GM19395 (cell line): ENCODE measurements around the gene ABCB11.

Source experiments
- ATAC-seq: cut with Tn5 transposase; IDR thresholded peaks from one replicate; pipeline ENCODE4 v1.9.1; 2021; ENCODE audit warnings: mild to moderate bottlenecking, moderate library complexity; ENCODE audit not compliant: unreplicated experiment

Gene ABCB11

DNA sequence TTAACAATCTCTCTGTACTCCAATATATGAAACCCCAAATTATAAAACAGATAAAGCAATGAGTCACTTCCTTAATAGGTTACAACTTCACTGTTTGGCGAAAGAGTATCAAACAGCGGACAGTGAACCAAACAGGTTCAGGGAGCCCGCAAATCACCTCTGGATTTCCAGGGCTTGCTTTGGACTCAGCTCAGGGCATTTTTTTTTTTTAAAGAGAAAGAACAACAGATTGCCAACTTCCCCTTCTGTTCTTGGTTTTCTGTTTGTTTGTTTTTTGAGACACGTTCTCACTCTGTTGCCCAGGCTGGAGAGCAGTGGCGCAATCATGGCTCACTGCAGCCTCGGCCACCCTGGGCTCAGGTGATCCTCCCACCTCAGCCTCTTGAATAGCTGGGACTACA is 52.7 kb downstream of the ABCB11 start:
- no peak for ATAC-seq

DNA sequence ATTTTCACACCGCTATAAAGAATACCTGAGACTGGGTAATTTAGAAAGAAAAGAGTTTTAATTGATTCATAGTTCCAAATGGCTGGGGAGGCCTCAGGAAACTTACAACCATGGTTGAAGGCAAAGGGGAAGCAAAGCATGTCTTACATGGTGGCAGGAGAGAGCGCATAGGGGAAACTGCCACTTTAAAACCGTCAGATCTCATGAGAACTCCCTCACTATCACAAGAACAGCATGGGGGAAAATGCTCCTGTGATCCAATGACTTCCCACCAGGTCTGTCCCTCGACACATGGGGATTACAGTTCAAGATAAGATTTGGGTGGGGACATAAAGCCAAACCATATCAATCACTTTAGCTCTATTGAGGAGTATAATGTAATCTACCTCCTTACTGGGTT is 53.5 kb downstream of the ABCB11 start:
- ATAC-seq: no peak

DNA sequence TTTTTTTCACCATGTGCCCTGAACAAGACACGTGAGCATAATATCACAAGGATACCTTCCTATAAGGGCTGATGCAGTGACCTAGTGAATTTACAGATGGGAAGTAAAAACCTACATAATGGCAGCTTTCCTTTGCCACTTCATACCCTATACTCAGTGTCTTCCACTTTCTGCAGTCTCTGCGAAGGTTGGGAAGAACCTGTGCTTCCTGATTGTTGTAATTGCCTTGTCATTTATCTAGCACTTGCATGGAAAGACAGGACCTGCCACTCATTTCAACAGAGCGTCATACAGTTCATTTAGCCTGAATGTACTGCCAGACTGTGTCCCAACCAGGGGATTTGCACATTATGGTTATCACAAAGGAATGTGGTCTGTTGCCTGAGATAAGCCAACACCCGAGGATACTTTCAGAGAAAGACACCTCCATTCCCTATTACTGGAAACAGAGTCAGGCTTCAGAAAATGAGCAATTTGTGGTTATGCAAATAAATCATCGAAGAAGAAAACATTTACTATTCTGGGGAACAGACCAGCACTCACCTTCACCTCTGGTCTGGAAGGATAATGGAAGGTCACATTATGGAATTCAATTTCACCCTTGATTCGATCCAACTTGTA is 55.0 kb downstream of the ABCB11 start:
- ATAC-seq: no peak

DNA sequence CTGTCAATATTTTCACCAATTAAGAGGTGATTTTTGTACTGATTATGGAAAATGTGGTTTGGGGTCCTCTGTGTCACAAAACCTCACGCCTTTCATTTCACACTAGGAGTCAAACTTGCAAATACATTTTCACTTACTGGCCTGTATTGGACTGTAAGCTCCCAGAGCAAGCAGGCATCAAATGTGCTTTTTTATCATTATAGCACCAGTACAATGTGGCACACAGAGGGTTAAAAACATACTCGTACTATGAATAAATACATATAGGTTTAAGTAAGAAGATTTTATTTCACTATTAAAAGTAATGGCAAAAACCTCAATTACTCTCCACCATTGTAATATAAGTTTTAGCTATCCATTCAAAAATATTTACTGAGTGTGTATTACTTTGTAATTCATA is 56.7 kb downstream of the ABCB11 start:
- no peak for ATAC-seq

DNA sequence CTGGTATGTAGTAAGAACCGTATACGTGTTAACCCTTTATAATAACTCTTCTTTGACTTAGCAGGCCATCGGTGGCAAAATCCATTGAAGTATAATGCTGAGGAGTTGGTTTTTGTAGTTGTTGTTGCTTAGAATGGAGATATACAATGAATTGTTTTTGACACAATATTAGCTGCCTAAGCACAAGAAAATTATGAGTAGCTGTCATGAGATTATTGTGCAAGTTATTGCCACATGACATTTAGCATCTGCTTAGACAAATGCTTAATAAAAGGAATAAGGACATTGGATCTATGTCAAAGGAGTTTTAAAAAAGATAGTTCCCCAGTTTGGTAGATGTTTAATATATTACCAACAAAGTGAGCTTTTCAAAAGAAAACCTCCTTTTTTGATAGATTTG is 59.9 kb downstream of the ABCB11 start:
- no peak for ATAC-seq

DNA sequence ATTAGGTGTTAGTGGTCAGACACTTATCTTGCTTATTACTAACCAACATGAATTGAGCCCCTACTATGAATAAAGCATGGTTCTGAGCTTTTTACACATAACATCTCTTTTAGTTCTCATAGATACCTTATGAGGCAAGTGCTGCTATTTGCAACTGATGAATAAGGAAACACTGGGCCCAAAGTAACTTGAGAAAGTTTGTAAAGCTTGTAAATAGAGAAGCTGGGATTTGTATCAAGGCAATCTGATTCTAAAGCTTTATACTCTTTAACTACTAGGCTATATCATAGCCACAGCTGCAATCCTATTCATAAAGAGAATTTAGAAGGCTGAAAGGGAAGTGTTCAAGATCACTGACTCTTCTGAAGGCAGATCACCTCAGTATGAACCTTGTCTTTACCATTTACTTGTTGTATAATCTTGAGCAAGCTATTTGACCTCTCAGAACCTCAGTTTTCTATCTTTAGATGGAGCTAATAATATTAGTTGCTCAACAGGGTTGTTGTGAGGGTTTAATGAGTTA is 60.4 kb downstream of the ABCB11 start:
- ATAC-seq: no peak

DNA sequence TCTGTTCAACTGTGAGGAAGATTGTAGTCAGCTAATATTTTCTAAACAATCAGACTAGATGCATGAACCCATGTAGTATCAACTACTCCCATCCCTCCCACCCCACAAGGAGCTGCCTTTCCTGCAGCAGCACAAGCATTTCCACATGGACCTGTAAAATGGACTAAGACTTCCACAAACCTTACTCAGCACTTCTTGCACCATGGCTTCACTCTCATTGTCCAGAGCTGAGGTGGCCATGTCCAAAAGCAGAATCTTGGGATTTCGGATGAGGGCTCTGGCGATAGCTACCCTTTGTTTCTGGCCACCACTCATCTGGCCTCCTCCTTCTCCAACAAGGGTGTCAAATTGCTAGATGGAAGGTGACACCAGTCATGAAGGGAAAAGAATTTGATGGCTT is 61.3 kb downstream of the ABCB11 start:
- ATAC-seq: no peak

DNA sequence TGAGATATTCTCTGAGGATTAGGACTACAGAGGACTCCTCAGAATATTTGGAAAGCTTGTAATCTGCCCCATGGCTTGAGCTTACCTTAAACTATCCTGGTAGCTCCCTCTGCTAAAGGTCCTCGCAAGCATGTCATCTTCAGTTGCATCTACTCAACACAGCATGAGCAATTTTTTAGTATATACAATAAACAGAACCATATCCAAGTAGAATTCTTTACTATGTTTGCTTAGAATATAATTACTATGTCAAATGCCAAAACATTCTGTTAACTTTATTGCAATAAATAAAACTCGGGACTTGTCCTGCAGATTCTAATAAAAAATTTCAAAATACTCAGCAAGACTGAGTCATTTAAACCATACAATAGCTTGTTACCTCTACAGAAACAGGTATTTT is 62.8 kb downstream of the ABCB11 start:
- ATAC-seq: no peak

DNA sequence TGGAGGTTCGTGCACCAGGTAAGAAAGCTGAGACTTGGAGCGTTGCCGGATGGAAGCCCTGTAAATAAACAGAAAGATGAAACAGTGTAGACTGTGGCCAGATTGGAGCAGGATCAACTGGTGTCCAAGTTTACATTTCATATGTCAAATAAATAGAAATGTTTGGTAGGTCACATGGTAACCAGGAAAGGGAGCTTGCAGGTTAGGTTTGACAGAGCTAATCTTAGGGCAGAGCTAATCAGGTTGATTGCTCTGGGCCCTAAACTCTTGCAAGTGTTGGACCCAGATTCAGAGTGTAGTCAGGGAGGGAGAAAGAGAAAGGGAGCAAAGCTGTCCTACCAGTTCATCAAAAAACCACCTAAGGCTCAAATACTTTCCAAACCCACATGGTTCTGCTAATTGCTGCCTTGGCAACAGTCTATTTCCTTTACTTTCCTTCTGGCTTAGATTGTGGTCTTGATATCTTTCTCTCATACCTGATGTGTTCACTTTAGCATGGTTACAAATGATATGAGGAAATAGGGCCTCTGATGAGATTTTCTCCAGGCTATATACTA is 66.8 kb downstream of the ABCB11 start:
- ATAC-seq: no peak

DNA sequence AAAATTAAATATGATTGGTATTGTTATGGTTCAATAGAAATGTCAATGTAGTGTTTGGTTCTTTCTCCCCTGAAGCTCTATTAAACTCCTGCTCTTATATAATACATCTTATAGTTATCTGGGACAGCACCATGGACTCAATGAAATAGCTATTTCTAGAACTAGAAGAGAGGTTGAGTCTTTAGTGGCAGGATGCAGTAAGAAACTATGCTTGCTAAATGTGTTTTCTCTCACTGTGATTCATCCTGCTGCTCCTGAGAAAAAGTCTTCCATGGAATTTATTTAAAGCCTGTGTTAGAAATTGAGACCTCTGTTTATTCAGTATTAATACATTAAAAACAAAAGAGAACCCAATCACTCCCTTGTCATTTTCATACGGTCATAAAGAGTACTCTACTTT is 68.5 kb downstream of the ABCB11 start:
- ATAC-seq: no peak

DNA sequence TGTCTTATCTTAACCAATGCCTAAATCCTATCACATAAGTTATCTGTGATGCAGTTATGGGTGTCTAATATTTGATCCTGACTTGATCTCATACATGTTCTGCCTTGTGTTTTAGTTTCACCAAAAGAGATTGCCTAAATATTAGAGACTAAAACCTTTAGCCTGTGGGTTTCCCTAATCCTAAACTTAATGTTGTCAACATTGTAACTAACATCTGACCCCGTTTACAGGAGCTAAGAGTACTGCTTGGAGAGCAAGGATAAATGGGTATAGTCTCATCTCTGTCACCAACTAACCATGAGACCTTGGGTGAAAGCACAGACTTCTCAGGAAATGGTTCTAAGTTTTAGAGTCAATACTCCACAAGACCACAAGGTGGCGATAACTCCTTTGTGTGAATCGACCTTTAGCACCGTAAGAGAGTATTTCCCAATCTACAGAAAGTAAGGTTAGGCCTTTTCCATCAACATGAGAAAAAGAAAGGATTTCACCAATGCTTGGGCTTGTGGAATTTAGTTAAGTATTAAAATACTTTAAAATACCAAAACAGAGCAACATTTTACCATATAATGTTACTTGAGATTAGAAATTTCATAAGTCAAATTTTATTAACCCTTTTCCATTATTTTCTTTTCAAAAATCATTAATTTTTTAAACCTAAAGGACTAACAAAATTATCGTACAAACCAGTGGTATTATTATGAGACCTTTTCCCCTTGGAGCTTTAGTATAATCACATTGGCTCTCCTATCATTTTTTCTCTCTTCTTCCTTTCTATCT is 69.5 kb downstream of the ABCB11 start:
- ATAC-seq: peak; percentile 95

DNA sequence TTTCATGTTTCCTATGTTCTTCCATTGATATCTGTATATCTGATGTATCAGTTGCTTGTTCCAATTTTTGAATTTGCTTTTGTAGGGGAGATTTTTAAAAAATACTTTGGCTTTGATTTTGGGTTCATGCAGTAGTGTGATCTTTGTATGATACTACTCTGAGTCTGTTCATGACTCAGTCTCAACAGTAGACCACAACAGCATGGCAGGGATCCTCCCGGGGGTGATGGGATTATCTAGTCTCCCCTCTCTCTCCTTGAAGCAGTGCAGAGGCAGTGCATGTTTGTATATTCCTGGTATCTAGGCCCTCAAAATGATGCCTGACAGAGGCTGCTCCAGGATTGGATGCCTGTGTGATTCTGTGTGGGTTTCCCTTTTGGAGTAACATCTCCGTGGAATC is 74.7 kb downstream of the ABCB11 start:
- ATAC-seq: no peak

DNA sequence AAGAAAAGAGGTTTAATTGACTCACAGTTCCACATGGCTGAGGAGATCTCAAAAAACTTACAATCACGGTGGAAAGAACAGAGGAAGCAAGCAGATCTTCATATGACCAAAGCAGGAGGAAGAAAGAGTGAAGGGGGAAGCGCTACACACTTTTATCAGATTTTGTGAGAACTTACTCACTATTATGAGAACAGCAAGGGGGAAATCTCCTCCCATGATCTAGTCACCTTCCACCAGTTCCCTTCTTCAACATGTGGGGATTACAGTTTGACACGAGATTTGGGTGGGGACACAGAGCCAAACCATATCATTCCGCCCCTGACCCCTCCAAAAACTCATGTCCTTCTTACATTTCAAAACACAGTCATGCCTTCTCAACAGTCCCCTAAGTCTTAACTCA is 75.8 kb downstream of the ABCB11 start:
- no peak for ATAC-seq

DNA sequence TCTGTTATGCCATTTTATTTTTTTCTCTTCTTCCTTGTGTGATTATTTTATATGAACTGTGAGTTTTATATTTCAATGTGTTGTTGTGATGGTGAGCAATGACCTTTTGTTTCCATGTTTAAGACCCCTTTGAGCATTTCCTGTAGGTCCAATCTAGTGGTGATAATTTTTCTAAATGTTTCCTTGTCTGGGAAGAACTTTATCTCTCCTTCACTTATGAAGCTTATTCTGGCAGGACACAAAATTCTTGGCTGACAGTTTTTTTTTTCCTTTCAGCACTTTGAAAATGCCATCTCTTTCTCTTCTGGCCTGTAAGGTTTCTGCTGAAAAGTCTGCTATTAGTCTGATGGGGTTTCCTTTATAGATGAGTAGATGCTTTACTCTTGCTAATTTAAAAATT is 76.9 kb downstream of the ABCB11 start:
- no peak for ATAC-seq

DNA sequence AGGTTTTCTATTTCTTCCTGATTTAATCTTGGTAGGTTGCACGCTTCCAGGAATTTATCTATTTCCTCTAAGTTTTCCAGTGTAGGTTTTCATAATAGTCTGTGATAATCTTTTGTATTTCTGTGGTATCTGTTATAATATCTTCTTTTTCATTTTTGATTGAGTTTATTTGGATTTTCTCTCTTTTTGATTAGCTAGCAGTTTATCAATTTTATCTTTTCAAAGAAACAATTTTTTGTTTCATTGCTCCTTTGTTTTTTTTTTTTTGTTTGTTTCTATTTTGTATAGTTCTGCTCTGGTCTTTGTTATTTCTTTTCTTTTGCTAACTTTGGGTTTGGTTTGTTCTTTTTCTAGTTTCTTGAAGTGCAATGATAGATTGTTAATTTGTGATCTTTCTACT is 78.7 kb downstream of the ABCB11 start:
- ATAC-seq: no peak

DNA sequence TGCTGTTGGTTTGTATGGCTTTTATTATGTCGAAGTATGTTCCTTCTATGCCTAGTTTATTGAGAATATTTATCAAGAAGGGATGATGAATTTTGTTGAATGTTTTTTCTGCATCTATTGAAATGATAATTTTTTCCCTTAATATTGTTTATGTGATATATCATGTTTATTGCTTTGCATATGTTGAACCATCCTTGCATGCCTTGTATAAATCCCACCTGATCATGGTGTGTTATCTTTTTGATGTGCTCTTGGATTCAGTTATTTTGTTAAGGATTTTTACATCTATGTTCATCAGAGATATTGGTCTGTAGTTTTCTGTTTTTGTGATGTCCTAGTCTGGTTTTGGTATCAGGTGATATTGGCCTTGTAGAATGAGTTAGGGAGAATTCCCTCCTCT is 79.3 kb downstream of the ABCB11 start:
- ATAC-seq: no peak

DNA sequence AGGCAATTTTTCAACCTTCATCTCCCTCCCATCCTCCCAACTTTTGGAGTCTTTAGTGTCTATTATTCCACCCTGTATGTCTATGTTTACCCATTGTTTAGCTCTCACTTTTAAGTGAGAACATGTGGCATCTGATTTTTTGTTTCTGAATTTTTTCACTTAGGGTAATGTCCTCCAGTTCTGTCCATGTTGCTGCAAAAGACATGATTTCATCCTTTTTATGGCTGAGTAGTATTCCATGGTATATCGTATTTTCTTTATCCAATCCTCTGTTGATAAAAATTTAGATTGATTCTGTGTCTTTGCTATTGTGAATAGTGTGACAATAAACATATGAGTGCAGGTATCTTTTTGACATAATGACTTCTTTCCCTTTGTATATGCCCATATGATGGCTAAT is 81.8 kb downstream of the ABCB11 start:
- no peak for ATAC-seq

DNA sequence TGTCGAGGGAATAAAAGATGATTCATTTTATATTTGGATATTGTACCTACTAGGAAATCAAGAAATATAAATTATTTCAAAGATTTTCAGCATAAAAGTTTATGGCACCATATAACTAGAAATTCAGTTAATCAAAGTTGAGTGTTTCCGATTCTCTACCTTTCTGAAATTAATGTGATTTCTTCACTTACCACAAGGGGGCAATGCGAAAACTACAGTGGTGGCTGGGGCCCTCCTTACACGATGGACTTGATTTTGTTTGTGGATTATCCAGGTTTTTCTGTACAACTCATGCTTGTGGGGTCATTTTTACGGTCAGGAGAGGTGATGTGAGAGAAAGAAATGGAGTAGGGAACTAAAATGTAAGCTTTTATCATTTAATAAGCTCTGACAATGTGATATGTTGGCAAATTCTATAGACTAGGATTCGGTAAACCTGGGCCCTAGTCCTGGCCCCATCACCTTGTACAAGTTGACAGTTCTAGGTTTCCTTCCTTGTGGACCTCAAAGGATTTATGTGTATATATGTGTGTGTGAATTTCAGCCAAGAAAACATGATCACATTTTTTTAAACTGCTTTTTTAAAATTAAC is 82.4 kb downstream of the ABCB11 start:
- ATAC-seq: peak; percentile 69

DNA sequence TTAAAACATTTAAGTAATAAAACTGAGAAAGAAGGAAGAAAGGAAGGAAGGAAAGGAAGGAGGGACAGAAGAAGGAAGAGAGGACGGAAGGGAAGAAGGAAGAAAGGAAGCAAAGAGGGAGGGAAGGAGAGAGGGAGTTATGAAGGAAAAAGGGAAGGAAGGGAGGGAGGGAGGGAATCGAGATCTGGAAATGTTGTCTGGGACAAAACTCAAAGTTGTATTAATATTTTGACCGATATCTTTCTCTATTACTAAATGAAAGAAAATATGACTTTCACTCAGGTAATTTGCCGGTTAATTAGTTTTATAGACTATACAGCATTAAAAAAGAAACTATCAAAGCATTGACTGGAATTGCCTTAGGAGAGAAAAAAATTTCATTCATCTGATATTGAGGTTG is 85.6 kb downstream of the ABCB11 start:
- no peak for ATAC-seq

DNA sequence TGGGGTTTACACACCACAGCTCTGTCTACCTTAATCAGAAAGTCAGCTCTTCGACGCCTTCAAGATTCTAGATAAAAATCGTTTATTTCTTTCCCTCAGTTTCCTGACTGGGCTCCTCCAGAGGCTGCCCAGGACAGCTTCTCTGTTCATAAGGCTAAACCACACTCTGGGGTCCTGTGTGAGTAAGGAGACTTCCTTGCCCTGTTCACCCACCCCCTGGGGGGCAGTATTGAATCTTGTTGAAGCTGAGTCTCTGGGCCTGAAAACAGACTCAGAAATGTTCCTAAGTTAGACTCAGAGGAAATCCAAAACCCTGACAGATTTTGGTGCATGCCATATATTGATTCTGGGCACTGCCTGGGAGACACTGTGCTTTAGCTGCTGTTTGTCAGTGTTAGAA is 87.1 kb downstream of the ABCB11 start:
- ATAC-seq: no peak

DNA sequence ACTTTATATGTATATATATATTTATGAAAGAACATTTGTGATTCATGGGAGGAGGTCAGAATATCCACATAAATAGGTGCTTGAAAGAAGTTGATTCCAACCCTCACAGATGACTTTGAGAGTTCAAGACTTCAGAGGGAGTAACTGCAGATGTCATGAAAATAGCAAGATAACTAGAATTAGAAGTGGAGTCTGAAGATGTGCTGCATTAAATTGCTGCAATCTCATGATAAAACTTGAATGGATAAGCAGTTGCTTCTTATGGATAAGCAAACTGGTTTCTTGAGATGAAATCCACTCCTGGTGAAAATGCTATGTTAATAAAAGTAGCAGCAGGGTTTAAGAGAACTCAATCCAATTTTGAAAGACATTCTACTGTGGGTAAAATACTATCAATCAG is 89.8 kb downstream of the ABCB11 start:
- no peak for ATAC-seq

DNA sequence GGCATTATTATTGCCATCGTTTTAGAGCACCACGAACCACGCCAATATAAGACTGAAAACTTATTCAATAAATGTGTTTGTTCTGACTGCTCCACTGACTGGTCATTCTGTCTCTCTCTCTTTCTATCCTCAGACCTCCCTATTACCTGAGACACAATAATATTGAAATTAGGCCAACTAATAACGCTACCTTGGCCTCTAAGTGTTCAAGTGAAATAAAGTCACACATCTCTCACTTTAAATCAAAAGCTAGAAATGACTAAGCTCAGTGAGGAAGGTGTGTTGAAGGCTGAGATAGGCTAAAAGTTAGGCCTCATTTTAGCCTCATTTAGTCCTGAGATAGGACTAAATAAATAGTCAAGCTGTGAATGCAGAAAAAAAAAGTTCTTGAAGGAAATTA is 91.2 kb downstream of the ABCB11 start:
- ATAC-seq: peak; percentile 85
